SJCRH30 (cell line): Measurements from ENCODE around the gene DEFB113. TPM values are rescaled to one million over a fixed set of nuclear protein-coding genes. Genes with fewer than 3 reads are reported as not detected.
"Not testable (repeated sequence)": the region's sequence is repeated elsewhere in the genome, so short reads cannot be mapped to it uniquely, and the experiment has no call there.

Experiments used
- DNase-seq, 2 experiments: peaks; one replicate each; pipeline ENCODE4 v3.0.0-alpha.2; 2015 to 2020
- H3K27ac ChIP-seq: fragments of 250-450 bp; sonication (Bioruptor Pico); 2 replicates; pipeline ENCODE4 v1.5.1; 2020; ENCODE audit warnings: mild to moderate bottlenecking, moderate library complexity
- H3K27me3 ChIP-seq: fragments of 250-450 bp; sonication (Bioruptor Pico); 2 replicates; pipeline ENCODE4 v1.5.1; 2020; ENCODE audit warnings: mild to moderate bottlenecking, moderate library complexity
- H3K36me3 ChIP-seq: fragments of 250-450 bp; sonication (Bioruptor Pico); 2 replicates; pipeline ENCODE4 v1.5.1; 2020; ENCODE audit warnings: mild to moderate bottlenecking, moderate library complexity
- H3K4me1 ChIP-seq: fragments of 250-450 bp; sonication (Bioruptor Pico); 2 replicates; pipeline ENCODE4 v1.5.1; 2020; ENCODE audit warnings: mild to moderate bottlenecking, moderate library complexity
- H3K4me3 ChIP-seq: fragments of 250-450 bp; sonication (Bioruptor Pico); 2 replicates; pipeline ENCODE4 v1.5.1; 2020; ENCODE audit warnings: mild to moderate bottlenecking, moderate library complexity
- H3K9me3 ChIP-seq: fragments of 250-450 bp; sonication (Bioruptor Pico); replicated peaks from 2 replicates; pipeline ENCODE4 v1.5.1; 2020; ENCODE audit warnings: mild to moderate bottlenecking, moderate library complexity
- total RNA-seq: library from RNA; depleted of rRNA; stranded (reverse); fragments of >200 nt; shearing (Covaris generic); gene quantifications from 2 replicates; pipeline ENCODE4 v1.2.3, GENCODE V29; 2014

Gene DEFB113
- total RNA-seq, 1 experiment from 2014 or later: not detected

GRCh38 chr6:49951926-49952325 lies 17.5 kb downstream of the DEFB113 start:
- Histone ChIP-seq H3K4me3 (no peak overlapping the region), H3K9me3 (no peaks in the 10 kb centered on the region), H3K27ac (no peak overlapping the region), H3K4me1 (no peaks in the 10 kb centered on the region), H3K36me3 (no peaks in the 10 kb centered on the region), H3K27me3 (no peaks in the 10 kb centered on the region)
- DNase-seq: no peak

GRCh38 chr6:49950415-49950751 lies 19.0 kb downstream of the DEFB113 start:
- no peaks in the 10 kb centered on the region for H3K36me3 ChIP-seq
- DNase-seq: no peak
- H3K9me3 ChIP-seq: no peaks in the 10 kb centered on the region
- H3K27ac ChIP-seq: no peak overlapping the region
- no peak overlapping the region for H3K4me3 ChIP-seq
- H3K4me1 ChIP-seq: no peaks in the 10 kb centered on the region
- no peaks in the 10 kb centered on the region for H3K27me3 ChIP-seq

DNA sequence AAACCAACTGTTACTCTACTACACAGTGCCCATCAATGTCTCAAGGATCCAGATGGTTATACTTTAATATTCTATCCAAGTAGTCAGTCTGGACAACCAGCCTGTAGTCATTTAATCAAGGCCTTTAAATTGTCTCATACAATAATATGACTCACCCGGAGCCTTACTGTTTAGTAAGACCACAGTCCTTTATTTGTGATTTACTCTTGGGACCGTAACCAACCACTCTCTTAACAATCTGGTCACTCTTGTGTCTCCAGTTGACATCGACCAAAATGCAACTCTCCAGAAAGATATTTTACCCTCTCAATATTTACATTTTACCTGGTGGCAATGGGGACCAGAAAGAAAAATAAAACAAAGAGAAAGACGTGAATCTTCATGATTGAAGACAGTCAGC lies 20.4 kb downstream of the DEFB113 start:
- Histone ChIP-seq H3K27ac (no peak overlapping the region), H3K9me3 (no peaks in the 10 kb centered on the region), H3K36me3 (no peaks in the 10 kb centered on the region), H3K4me3 (no peak overlapping the region), H3K27me3 (no peaks in the 10 kb centered on the region), H3K4me1 (no peaks in the 10 kb centered on the region)
- DNase-seq: no peak

- DNase-seq: no peak
- Histone ChIP-seq H3K27me3 (no peaks in the 10 kb centered on the region), H3K4me1 (no peaks in the 10 kb centered on the region)
These were observed 22.6 kb downstream of the DEFB113 start for GRCh38 chr6:49946835-49947234.

GRCh38 chr6:49944068-49944467 lies 25.4 kb downstream of the DEFB113 start:
- not testable (repeated sequence) for H3K4me1 ChIP-seq, H3K27ac ChIP-seq, H3K36me3 ChIP-seq, H3K4me3 ChIP-seq, H3K9me3 ChIP-seq, H3K27me3 ChIP-seq, DNase-seq

More at GRCh38 chr6:49946835-49947234, 22.6 kb downstream of the DEFB113 start:
- H3K36me3 ChIP-seq: no peaks in the 10 kb centered on the region
- H3K27ac ChIP-seq: no peak overlapping the region
- no peak overlapping the region for H3K4me3 ChIP-seq
- H3K9me3 ChIP-seq: no peaks in the 10 kb centered on the region

DNA sequence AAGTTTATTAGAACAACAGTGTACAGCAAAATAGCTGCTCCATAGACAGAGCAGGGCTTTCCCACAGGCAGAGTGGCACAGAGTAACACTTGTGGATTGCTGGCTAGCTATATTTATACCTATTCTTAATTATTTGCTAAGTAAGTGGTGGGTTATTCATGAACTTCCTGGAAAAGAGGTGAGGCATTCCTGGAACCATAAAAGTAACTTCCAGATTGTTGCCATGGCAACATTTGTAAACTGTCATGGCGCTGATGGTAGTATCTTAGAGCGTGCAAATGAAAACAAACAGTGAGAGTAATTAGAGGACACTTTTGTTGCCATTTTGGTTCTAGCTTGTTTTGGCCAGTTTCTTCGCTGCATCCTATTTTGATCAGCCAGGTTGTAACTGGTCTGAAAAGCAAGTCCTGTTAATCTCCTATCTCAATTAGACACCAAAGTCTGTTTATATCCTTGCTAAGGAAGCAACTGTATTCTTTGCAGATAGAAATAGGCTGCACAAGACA lies 29.4 kb downstream of the DEFB113 start:
- Histone ChIP-seq H3K27ac (no peak overlapping the region), H3K9me3 (no peaks in the 10 kb centered on the region), H3K27me3 (no peaks in the 10 kb centered on the region), H3K4me1 (no peaks in the 10 kb centered on the region), H3K4me3 (no peak overlapping the region), H3K36me3 (no peaks in the 10 kb centered on the region)
- no peak for DNase-seq

- no peak overlapping the region for H3K27ac ChIP-seq
- no peaks in the 10 kb centered on the region for H3K9me3 ChIP-seq
- no peak overlapping the region for H3K4me3 ChIP-seq
- H3K27me3 ChIP-seq: no peaks in the 10 kb centered on the region
- no peaks in the 10 kb centered on the region for H3K36me3 ChIP-seq
- no peak for DNase-seq
- H3K4me1 ChIP-seq: no peaks in the 10 kb centered on the region
These were observed 31.6 kb downstream of the DEFB113 start for GRCh38 chr6:49937811-49938210.

- Histone ChIP-seq H3K27me3 (no peaks in the 10 kb centered on the region), H3K9me3 (no peaks in the 10 kb centered on the region), H3K27ac (no peak overlapping the region), H3K4me3 (no peak overlapping the region), H3K4me1 (no peaks in the 10 kb centered on the region), H3K36me3 (no peaks in the 10 kb centered on the region)
- DNase-seq: no peak
These were observed 32.4 kb downstream of the DEFB113 start for GRCh38 chr6:49937017-49937416.

DNA sequence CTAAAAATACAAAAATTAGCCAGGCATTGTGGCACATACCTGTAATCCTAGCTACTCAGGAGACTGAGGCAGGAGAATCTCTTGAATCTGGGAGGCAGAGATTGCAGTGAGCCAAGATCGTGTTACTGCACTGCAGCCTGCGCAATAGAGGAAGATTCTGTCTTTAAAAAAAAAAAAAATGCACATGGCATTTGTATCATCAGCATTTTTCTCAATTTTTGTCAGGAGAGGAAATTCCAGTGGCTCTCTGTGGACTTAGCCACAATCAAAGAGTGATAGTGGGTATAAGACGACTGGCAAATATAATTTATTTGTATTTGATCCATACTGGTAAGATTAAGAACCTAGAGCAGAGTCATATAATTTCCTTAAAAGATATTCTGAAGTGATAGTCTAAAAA lies 34.0 kb downstream of the DEFB113 start:
- H3K27me3 ChIP-seq: no peaks in the 10 kb centered on the region
- H3K4me1 ChIP-seq: no peaks in the 10 kb centered on the region
- no peak overlapping the region for H3K27ac ChIP-seq
- no peak for DNase-seq
- no peaks in the 10 kb centered on the region for H3K9me3 ChIP-seq
- H3K36me3 ChIP-seq: no peaks in the 10 kb centered on the region
- no peak overlapping the region for H3K4me3 ChIP-seq

DNA sequence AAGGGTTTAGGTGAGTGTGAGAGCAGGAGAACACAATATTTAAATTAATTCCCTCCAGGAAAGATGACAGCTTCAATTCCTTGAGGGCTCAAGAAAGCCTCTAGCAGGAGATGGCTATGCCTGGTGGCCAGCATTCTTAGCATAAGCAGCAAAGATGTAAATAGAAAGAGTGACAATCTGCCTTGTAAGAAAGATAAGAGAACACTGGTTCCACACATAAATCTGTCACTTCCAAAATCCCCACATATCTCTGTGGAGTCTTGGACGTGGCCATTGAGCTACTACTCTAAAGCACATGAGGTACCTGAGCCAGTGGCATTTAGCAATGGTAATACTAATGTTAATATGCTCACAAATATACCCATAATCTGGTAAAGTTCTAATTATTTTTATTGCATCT lies 34.7 kb downstream of the DEFB113 start:
- no peak for DNase-seq
- Histone ChIP-seq H3K36me3 (no peaks in the 10 kb centered on the region), H3K27me3 (no peaks in the 10 kb centered on the region), H3K4me3 (no peak overlapping the region), H3K27ac (no peak overlapping the region), H3K9me3 (no peaks in the 10 kb centered on the region), H3K4me1 (no peaks in the 10 kb centered on the region)

GRCh38 chr6:49933526-49933925 lies 35.9 kb downstream of the DEFB113 start:
- DNase-seq: no peak
- Histone ChIP-seq H3K27ac (no peak overlapping the region), H3K27me3 (no peaks in the 10 kb centered on the region), H3K9me3 (no peaks in the 10 kb centered on the region), H3K36me3 (no peaks in the 10 kb centered on the region), H3K4me3 (no peak overlapping the region), H3K4me1 (0 out of 2 replicates have a peak, but pooled peaks cover 3% of the 10 kb centered on the region)

DNA sequence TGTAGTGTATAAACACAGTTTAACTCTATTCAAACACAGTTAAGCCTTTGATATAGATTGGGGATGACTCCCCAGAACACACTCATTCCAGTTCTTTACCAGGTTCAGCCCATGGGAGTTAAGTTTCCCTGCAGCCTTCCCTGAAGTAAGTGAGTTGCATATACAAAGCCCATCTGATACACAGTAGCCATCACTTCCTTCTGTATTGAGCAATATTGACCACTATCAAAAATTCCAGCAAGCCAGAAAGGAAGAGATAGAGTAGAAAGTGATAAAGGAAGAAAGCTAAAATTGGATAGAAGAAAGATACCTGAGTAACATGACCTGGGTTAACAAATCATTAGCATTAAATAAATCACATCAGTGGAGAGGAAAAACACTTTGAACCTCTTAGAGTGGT lies 40.1 kb downstream of the DEFB113 start:
- H3K4me3 ChIP-seq: no peak overlapping the region
- no peaks in the 10 kb centered on the region for H3K36me3 ChIP-seq
- H3K4me1 ChIP-seq: peaks cover 22% of the 10 kb centered on the region
- H3K9me3 ChIP-seq: no peaks in the 10 kb centered on the region
- no peak for DNase-seq
- H3K27me3 ChIP-seq: no peaks in the 10 kb centered on the region
- H3K27ac ChIP-seq: no peak overlapping the region

- DNase-seq: peak in 1 of 2 experiments; percentile 47
- no peaks in the 10 kb centered on the region for H3K36me3 ChIP-seq
- H3K27me3 ChIP-seq: no peaks in the 10 kb centered on the region
- H3K27ac ChIP-seq: no peak overlapping the region
- no peaks in the 10 kb centered on the region for H3K9me3 ChIP-seq
- no peak overlapping the region for H3K4me3 ChIP-seq
- H3K4me1 ChIP-seq: peaks cover 21% of the 10 kb centered on the region
These were observed 45.6 kb downstream of the DEFB113 start for GRCh38 chr6:49923826-49924225.

DNA sequence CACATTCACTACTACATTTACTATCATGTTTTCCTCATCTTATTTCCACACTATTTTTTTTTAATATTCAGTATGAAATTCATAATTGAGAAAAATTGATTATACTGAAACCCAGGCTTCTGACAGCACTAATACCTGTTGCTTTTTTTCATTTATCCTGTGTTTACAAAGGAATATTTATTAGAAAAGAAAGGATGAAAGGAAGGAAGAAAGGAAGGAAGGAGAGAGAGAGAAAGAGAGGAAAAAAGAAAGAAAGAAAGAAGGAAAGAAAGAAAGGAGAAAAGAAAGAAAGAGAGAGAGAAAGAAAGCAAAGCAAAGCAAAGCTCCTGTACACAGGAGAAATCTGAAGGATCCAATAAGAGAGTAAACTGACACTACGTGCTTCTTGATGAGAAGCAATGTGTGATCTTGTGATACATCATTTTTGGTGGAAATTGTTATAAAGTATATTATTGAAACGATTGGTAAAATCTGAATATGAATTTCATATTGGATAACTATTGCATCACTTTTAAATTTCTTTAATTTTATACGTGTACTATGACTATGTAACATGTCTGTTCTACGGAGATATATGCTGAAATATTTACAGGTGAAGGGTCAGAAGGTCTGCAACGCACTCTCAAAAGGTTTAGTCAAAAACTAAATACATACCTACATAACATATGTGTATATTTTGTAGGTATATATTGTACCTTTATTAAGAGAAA lies 49.3 kb downstream of the DEFB113 start:
- Histone ChIP-seq H3K36me3 (no peaks in the 10 kb centered on the region), H3K27ac (no peak overlapping the region), H3K27me3 (no peaks in the 10 kb centered on the region), H3K4me3 (no peak overlapping the region), H3K4me1 (no peaks in the 10 kb centered on the region; the same call in 1 of the 2 replicates), H3K9me3 (no peaks in the 10 kb centered on the region)
- no peak for DNase-seq

- no peak overlapping the region for H3K27ac ChIP-seq
- no peak overlapping the region for H3K4me3 ChIP-seq
- DNase-seq: no peak
- no peaks in the 10 kb centered on the region for H3K27me3 ChIP-seq
- no peaks in the 10 kb centered on the region for H3K9me3 ChIP-seq
- H3K4me1 ChIP-seq: peaks cover 6% of the 10 kb centered on the region
- H3K36me3 ChIP-seq: no peaks in the 10 kb centered on the region
These were observed 50.2 kb downstream of the DEFB113 start for GRCh38 chr6:49919261-49919660.

DNA sequence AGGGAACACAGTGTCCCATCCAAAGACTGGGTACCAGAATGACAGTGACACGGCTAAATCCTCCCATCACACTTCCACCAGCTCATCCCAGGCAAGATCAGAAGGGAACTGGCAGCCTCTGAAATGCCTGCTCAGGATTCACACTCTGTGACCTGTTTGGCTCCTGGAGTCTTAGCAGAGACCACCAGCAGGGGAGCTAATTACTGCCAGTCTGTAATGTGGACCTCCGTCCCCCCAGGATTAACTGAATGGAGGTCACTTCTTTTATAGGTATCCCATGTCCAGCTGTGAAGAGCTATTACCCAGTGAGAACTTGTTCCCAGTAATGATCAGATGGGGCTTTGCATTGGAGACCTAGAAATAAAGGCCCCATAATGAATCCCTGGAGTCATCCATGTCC lies 50.6 kb downstream of the DEFB113 start:
- Histone ChIP-seq H3K36me3 (no peaks in the 10 kb centered on the region), H3K4me1 (peaks cover 11% of the 10 kb centered on the region), H3K27me3 (no peaks in the 10 kb centered on the region), H3K27ac (no peak overlapping the region), H3K9me3 (no peaks in the 10 kb centered on the region), H3K4me3 (no peak overlapping the region)
- DNase-seq: no peak
